Nephron progenitor cell (in vitro differentiated cells): ENCODE measurements around the gene MCEMP1.

Experiments used
- DNase-seq: peaks from one replicate; pipeline ENCODE4 v3.0.0; 2021
- H3K27ac Mint-ChIP-seq: 2 replicates; pipeline ENCODE4 v1.8.0; 2021; ENCODE audit warnings: mild to moderate bottlenecking, moderate library complexity, mixed read lengths
- H3K27me3 Mint-ChIP-seq: 2 replicates; pipeline ENCODE4 v1.8.0; 2021; ENCODE audit warnings: mild to moderate bottlenecking, low read depth, mixed read lengths; ENCODE audit not compliant: poor library complexity
- H3K36me3 Mint-ChIP-seq: 2 replicates; pipeline ENCODE4 v1.8.0; 2021; ENCODE audit warnings: low read depth, mixed read lengths
- H3K4me1 Mint-ChIP-seq: 2 replicates; pipeline ENCODE4 v1.8.0; 2021; ENCODE audit warnings: mixed read lengths
- H3K4me3 Mint-ChIP-seq: 2 replicates; pipeline ENCODE4 v1.8.0; 2021; ENCODE audit warnings: mild to moderate bottlenecking, moderate library complexity, mixed read lengths
- H3K9me3 Mint-ChIP-seq: 2 replicates; pipeline ENCODE4 v1.8.0; 2021; ENCODE audit warnings: mild to moderate bottlenecking, moderate library complexity, mixed read lengths
- TF ChIP-seq, protein P1 (sequence below): fragments of 200-600 bp; sonication (generic); IDR thresholded peaks from 2 replicates; pipeline ENCODE4 v1.5.0; 2021; ENCODE audit warnings: antibody characterized with exemption

MCEMP1 gene

DNA sequence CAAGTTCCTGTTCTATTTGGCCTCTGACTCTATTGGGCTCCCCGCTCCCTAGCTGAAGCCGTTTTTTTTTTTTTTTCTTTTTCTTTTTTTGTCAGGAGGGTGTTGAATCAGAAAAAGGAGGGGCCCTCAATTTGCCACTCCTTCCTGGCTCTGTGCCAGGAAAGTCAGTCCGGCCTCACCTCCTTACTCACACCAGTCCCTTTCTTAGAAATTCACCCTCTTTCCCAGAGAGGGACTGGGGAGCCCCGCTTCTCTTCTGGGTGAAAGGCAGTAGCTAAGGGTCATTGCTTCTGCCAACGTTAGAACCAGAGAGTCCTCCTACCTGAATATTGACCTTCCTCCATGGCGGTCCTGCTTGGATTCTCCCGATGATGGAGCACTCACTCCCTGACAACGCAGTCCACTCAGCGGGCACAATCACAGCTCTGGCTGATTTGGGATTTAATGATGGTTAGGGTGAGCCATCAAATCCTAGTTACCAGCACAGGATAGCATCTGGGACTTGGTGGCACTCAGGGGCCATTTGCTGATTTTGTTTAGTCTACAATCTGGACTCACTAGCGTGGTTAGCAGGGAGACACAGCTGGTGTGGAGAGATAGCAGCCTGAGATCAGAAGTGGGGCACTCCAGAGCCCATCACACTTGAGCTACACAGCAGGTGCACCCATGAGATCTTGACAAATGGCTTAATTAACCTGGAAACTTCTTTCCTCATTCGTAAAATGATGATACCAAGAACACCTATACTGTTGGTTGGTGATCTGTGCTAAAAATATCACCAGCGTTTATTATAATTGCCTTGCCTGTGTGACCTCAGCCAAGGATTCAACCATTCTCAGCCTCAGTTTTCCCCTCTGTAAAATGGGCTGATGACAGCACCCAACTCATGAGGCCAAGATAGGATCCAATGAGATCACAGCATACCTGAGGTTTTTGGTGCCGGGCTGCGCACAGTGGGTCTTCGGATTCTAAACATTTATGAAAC, 22.8 kb downstream of the MCEMP1 start:
- H3K9me3 Mint-ChIP-seq = no peaks in the 10 kb centered on the region
- H3K4me1 Mint-ChIP-seq = no peaks in the 10 kb centered on the region
- TF ChIP-seq, protein P1, sequence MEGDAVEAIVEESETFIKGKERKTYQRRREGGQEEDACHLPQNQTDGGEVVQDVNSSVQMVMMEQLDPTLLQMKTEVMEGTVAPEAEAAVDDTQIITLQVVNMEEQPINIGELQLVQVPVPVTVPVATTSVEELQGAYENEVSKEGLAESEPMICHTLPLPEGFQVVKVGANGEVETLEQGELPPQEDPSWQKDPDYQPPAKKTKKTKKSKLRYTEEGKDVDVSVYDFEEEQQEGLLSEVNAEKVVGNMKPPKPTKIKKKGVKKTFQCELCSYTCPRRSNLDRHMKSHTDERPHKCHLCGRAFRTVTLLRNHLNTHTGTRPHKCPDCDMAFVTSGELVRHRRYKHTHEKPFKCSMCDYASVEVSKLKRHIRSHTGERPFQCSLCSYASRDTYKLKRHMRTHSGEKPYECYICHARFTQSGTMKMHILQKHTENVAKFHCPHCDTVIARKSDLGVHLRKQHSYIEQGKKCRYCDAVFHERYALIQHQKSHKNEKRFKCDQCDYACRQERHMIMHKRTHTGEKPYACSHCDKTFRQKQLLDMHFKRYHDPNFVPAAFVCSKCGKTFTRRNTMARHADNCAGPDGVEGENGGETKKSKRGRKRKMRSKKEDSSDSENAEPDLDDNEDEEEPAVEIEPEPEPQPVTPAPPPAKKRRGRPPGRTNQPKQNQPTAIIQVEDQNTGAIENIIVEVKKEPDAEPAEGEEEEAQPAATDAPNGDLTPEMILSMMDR = no peak
- H3K36me3 Mint-ChIP-seq = no peaks in the 10 kb centered on the region
- DNase-seq = no peak
- H3K27me3 Mint-ChIP-seq = peaks cover 68% of the 10 kb centered on the region
- H3K4me3 Mint-ChIP-seq = no peak overlapping the region
- H3K27ac Mint-ChIP-seq = no peak overlapping the region

DNA sequence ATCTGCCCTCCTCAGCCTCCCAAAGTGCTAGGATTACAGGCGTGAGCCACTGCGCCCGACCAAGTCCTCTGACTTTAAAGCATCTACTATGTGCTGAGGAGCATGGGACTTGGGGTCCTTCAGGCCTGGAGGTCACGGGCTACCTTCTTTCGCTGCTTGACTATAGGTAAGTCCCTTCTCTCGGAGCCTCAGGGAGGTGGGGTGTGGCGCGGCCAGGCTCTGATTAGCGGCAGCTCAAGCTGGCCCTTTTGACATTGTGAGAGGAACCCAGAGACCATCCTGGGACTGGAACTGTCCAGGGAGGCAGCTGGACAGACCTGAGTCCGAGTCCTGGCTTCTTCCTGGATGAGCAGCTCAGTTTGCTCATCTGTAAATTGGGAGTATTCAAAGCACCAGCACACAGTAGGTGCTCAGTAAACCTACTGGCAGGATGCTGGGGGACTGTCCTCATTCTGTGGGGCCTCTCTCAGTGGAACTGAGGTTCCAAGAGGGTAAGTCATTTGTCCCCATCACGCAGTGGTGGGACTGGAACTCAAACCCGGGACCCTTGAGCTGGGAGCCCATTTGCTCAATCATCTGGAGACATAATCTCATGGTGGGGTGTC, 24.3 kb downstream of the MCEMP1 start:
- H3K4me3 Mint-ChIP-seq = no peak overlapping the region
- no peak for DNase-seq
- no peaks in the 10 kb centered on the region for H3K9me3 Mint-ChIP-seq
- no peaks in the 10 kb centered on the region for H3K36me3 Mint-ChIP-seq
- H3K27me3 Mint-ChIP-seq = peaks cover 67% of the 10 kb centered on the region
- TF ChIP-seq, protein P1 = no peak
- H3K27ac Mint-ChIP-seq = no peak overlapping the region
- H3K4me1 Mint-ChIP-seq = no peaks in the 10 kb centered on the region

DNA sequence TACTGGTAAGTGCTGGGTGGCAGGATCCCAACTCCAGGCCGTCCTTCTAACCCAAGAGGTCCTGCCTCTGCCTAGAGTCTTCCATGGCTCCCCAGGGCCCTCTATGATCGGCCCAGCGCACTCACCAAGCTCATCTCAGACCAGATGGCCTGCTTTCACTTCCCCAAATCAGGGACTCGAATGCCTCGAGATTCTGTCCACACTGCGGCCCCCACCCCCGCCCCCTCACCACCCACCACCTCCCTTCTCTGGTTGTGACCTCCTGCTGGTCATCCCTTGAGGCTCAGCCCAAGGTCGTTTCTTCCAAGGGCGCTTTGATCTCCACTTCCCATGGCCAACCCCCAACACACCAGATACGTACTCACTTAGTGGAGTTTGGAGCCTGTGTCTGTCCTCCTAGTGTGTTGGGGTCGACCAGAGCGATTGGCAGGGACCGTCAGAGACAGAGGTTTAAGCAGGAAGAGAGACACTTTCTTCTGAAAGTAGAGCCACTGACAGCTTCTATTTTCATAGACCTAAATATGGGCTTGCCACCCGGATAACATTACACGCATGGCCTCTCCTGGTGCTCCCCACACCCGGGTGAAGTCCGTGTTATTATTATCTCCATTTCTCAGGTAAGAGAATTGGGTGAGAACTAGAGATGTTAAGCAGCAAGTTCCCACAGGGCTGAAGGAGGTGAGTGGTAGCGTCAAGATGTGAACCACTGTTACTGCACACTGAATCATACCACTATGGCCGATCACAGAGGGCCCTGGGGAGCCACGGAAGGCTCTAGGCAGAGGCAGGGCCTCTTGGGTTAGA, 25.0 kb downstream of the MCEMP1 start, which contains the start of gene FCER2:
TSS of gene FCER2 (minus strand) at position 478 of the 804 bp plus-strand sequence. CDS start 2,371 bp downstream, outside the sequence.
- Mint-ChIP-seq H3K27ac (peak within 1 kb of the TSS; percentile 27), H3K9me3 (no peaks in the 10 kb centered on the region), H3K36me3 (no peaks in the 10 kb centered on the region), H3K4me3 (no peak within 1 kb of the TSS), H3K4me1 (no peaks in the 10 kb centered on the region), H3K27me3 (peaks cover 66% of the 10 kb centered on the region)
- TF ChIP-seq, protein P1 = no peak
- DNase-seq = no peak

DNA sequence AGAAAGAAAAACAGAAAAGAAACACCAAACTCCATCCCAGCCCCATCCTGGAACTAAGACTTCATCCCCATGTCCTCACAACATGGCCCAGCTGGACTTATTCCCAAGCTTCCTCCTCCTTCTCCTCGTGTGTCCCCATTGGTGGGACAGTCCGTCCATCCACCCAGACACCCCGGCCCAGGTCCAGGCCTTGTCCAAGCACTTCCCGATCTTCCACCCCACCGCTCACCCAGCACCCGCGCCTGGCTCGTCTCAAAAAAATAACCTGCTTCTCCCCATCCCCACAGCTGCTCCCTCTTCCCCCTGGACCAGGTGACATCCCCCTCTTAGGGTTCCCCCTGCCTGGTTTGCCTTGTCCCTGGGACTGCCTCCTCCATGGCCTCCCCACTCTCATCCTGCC, 26.4 kb downstream of the MCEMP1 start:
- Mint-ChIP-seq H3K36me3 (no peaks in the 10 kb centered on the region), H3K9me3 (no peaks in the 10 kb centered on the region), H3K27me3 (peaks cover 53% of the 10 kb centered on the region), H3K4me3 (no peak overlapping the region), H3K27ac (no peak overlapping the region), H3K4me1 (no peaks in the 10 kb centered on the region)
- TF ChIP-seq, protein P1 = no peak
- no peak for DNase-seq

DNA sequence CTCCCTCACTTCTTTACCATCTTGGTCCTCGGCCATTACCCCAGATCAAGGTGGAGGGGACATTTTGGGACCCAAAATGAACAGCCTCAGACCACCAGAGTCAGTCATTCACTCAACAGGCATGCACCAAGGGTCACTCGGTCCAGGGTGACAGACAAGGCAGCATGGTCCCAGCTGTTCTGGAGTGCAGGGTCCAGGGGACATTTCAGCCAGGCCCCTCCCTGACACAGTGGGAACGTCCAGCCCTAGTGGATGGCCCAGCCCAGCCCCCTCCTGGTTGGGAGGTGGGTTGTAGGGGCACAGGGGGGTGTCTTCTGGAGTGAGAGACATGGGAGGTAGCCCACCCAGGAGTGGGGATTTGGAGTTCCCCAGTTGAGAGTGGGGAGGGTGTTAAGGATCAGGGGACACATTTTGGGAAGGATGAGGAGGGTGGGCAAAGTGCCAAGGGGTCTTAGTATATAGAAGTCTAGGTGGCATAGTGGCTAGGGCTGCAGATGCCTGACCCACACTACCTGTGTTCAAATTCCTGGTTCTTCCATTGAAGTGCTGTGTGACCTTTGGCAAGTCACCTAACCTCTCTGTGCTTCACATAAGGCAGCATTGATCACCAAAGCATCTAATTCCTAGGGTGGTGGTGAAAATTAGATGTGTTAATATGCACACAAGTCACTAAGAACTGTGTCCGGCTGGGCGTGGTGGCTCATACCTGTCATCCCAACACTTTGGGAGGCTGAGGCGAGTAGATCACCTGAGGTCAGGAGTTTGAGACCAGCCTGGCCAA, 27.6 kb downstream of the MCEMP1 start:
- Mint-ChIP-seq H3K9me3 (no peaks in the 10 kb centered on the region), H3K36me3 (no peaks in the 10 kb centered on the region), H3K4me3 (no peak overlapping the region), H3K27me3 (peaks cover 46% of the 10 kb centered on the region), H3K27ac (no peak overlapping the region), H3K4me1 (no peaks in the 10 kb centered on the region)
- TF ChIP-seq, protein P1 = no peak
- DNase-seq = no peak
